ENCODE data around the gene SLC25A23.

DNA sequence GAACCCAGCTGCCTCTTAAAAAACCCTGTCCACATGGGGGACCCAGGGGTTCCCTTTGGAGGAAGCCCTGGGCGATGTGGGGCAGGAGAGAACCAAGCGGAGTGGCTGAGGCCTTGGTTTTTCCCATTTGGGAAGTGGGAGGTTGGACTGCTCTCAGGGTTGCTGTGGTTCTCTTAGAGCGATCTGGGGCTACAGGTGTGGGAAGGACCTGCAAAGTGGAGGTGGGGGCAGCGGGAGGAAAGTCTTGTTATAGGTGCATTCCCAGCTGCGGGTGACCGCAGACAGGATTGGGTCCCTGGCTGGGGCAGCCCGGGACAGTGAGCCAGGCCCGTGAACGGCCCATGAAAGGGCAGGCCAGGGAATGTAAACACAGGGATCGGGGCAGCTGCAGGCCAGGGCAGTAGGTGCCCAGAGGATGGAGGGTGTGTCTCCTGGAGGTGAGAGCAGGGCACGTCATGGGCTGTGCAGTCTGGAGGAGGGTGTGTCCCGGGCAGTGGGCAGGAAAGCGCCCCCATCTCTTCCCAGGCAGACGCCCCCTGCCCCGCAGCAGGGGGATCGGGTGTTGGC lies 814 bp downstream of the SLC25A23 start:
- no peak for TF ChIP-seq EZH2 (IDR thresholded peaks at IDR 0.05; ENCODE audit: insufficient read depth, poor library complexity, severe bottlenecking)
- no peak for TF ChIP-seq EZH2phosphoT487 (IDR thresholded peaks at IDR 0.05; ENCODE audit: insufficient read depth, low read depth)

All from GM23248 (cell line).